Kidney epithelial cell (primary cell): Measurements from ENCODE around the gene OMA1. TPM values are rescaled to one million over a fixed set of nuclear protein-coding genes. Genes with fewer than 3 reads are reported as not detected.

Experiments
- DNase-seq: peaks from one replicate; pipeline ENCODE4 v3.0.0-alpha.2; 2010; ENCODE audit warnings: low read depth
- H3K27me3 ChIP-seq: 2 replicates; pipeline ENCODE4 v1.6.0; 2011; ENCODE audit warnings: low read length; ENCODE audit not compliant: control insufficient read depth, insufficient read depth
- H3K36me3 ChIP-seq: 2 replicates; pipeline ENCODE4 v1.5.1; 2011; ENCODE audit warnings: low read length; ENCODE audit not compliant: control insufficient read depth, insufficient read depth
- H3K4me3 ChIP-seq: 2 replicates; pipeline ENCODE4 v1.5.1; 2011; ENCODE audit warnings: low read depth, mild to moderate bottlenecking, control low read depth, low read length
- CTCF ChIP-seq: IDR thresholded peaks from 2 replicates; pipeline ENCODE4 v1.5.1; 2011; ENCODE audit warnings: mild to moderate bottlenecking, moderate library complexity, low read length, control low read depth, inconsistent platforms; ENCODE audit not compliant: insufficient read depth, poor library complexity, severe bottlenecking
- total RNA-seq: library from RNA; depleted of rRNA; stranded (reverse); fragments of >200 nt; gene quantifications from 2 replicates; pipeline ENCODE4 v1.2.3, GENCODE V29; 2015

The OMA1 gene
- total RNA-seq, 1 donor from 2014 or later: 10.2 TPM

DNA sequence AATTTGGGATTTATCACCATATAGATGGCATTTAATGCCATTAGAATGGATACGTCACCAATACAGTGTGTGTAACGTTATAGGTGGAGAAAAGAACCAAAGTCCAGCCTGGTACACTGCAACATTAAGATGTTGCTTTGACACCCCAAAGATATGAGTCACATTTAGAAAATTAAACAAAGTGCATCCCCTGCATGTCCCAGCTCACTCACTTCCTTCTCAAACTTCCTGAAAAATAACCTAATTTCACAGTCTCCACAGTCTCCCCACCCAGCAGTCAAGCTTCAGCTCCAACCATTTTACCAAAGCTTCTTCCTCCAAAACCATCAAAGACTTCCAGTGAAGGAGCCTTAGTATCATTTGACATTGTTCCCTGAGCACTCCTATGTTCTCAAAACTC lies 111.9 kb downstream of the OMA1 start:
- no peak for DNase-seq

GRCh38 chr1:58434181-58434580 lies 112.3 kb downstream of the OMA1 start:
- H3K27me3 ChIP-seq: no peaks in the 10 kb centered on the region
- no peak overlapping the region for H3K4me3 ChIP-seq
- TF ChIP-seq CTCF: no peak
- no peak for DNase-seq
- no peaks in the 10 kb centered on the region for H3K36me3 ChIP-seq

More for the DNA sequence above, 111.9 kb downstream of the OMA1 start:
- Histone ChIP-seq H3K27me3 (no peaks in the 10 kb centered on the region), H3K4me3 (no peak overlapping the region), H3K36me3 (no peaks in the 10 kb centered on the region)
- TF ChIP-seq CTCF: no peak

- peak; percentile 40 for TF ChIP-seq CTCF
- Histone ChIP-seq H3K36me3 (no peaks in the 10 kb centered on the region), H3K27me3 (no peaks in the 10 kb centered on the region), H3K4me3 (no peak overlapping the region)
- DNase-seq: peak; percentile 98
Observed at GRCh38 chr1:58432851-58433668, 113.5 kb downstream of the OMA1 start.

- Histone ChIP-seq H3K27me3 (no peaks in the 10 kb centered on the region), H3K4me3 (no peak overlapping the region), H3K36me3 (no peaks in the 10 kb centered on the region)
- TF ChIP-seq CTCF: no peak
- DNase-seq: no peak
Observed at GRCh38 chr1:58431901-58432620, 114.5 kb downstream of the OMA1 start.

Other genes starting within 250 kb of the OMA1 start
- 169 and 183 TPM in 2 replicates for gene TACSTD2, start 30.5 kb upstream of the OMA1 start, total RNA-seq
- gene MYSM1, start 153.3 kb upstream of the OMA1 start, total RNA-seq: 11.0 and 13.0 TPM in 2 replicates
- gene JUN, start 237.3 kb upstream of the OMA1 start, total RNA-seq: 67.8 and 78.5 TPM in 2 replicates